Measurements from ENCODE around the gene PRMT9.

DNA sequence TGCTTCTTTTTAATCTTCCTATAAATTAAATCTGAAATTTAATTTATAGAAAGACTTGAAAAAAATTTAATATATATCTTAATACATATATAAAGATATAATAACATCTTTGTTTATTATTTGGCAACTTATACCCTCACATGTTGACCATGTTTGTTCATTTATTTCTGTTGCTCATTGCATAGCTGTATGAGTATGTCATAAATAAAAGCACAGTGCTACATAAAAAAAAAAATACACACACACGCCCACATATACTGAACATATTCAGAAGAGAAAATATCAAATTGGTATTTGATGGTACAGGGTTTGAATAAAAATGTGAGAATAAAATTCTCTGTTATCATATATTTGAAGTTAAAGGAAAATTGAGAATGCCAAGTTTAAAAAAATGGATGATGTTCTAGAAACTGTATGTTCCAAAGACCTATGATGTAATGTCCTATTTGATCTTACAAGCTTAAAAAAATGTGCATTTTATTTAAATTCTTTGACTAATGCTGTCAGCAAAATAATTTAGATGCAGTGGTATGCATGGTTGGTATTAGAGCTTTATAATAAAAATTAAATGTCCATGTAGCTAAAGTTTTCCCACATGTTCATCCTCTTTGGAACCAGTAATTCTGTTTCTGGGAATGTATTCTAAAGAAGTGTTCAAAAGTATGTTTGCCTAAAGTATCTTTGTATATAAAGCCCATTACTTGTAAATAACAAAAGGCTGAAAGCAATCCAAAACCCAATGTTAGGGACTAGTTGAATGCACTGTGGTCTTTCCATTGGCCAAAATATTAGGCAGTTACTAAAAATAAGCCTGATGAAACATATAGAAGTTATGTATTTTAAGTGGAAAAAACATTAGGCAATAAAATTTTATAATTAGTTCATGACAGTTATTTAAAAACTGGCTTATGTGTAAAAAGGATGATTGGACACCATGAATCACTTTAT is 53.9 kb downstream of the PRMT9 start:
- TF ChIP-seq, protein P1, sequence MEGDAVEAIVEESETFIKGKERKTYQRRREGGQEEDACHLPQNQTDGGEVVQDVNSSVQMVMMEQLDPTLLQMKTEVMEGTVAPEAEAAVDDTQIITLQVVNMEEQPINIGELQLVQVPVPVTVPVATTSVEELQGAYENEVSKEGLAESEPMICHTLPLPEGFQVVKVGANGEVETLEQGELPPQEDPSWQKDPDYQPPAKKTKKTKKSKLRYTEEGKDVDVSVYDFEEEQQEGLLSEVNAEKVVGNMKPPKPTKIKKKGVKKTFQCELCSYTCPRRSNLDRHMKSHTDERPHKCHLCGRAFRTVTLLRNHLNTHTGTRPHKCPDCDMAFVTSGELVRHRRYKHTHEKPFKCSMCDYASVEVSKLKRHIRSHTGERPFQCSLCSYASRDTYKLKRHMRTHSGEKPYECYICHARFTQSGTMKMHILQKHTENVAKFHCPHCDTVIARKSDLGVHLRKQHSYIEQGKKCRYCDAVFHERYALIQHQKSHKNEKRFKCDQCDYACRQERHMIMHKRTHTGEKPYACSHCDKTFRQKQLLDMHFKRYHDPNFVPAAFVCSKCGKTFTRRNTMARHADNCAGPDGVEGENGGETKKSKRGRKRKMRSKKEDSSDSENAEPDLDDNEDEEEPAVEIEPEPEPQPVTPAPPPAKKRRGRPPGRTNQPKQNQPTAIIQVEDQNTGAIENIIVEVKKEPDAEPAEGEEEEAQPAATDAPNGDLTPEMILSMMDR (IDR thresholded peaks at IDR 0.05) = no peak
- no peak for TF ChIP-seq POLR2AphosphoS5 (IDR thresholded peaks at IDR 0.05)
- no peak for TF ChIP-seq EP300 (IDR thresholded peaks at IDR 0.05; ENCODE audit: low read depth)
- no peak for TF ChIP-seq POLR2A (IDR thresholded peaks at IDR 0.05)
